Measurements from ENCODE around the gene LIM2. TPM values are rescaled to one million over a fixed set of nuclear protein-coding genes. Genes with fewer than 3 reads are reported as not detected.

LIM2 gene
- total RNA-seq, 1 experiment from 2014 or later: not detected

DNA sequence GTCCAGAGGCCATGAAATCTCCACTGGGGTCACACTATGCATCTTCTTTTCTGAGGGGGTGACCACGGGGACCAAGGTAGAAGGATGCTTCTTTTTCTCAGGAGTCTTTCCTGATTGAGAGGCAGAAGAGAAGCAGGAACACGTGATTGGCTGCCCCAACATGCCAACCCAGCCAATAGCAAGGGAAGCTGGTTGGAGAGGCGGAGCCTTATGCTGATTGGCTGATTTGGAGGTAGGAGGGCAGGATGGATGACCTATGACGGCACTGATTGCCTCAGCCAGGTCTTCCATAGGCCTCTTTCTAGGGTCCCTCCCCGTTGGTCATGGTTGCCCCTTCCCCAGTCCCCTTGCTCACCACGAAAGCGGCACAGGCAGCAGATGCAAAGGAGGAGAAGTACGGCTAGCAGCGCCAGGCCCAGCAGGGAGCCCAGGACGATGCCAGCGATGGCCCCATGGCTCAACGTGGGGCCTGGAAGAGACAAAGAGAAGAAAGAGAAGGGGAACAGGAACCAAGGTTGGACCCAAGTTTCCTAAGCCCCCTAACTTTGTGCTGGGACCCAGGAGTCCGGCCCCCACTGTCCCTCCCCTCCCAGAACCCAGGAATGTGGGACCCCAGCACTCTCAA, 53.8 kb downstream of the LIM2 start:
- DNase-seq: no peak
- Histone ChIP-seq H3K4me2 (no peak overlapping the region), H3K27me3 (ENCODE audit: insufficient read depth, low read depth) (peaks cover 3% of the 10 kb centered on the region; the same call in 1 of the 2 replicates), H4K20me1 (ENCODE audit: insufficient read depth) (no peaks in the 10 kb centered on the region), H3F3A (ENCODE audit: insufficient read depth, low read depth) (no peaks in the 10 kb centered on the region), H3K79me2 (ENCODE audit: low read depth) (no peaks in the 10 kb centered on the region), H3K9me3 (ENCODE audit: insufficient read depth, low read depth) (no peaks in the 10 kb centered on the region), H3K9me2 (ENCODE audit: insufficient read depth) (no peaks in the 10 kb centered on the region), H2AFZ (no peak overlapping the region), H3K36me3 (ENCODE audit: low read depth) (no peaks in the 10 kb centered on the region), H3K27ac (no peak overlapping the region), H3K4me1 (replicated peaks; ENCODE audit: insufficient read depth) (peaks cover 4% of the 10 kb centered on the region; the same call in 1 of the 2 replicates), H3K4me3 (no peak overlapping the region)
- POLR2A ChIA-PET (ENCODE audit: unreplicated experiment): interaction anchor here (0.6 kb wide), 1 partner anchor 41 kb away, joined by 3 read pairs; no protein-coding TSS in a partner anchor
- TF ChIP-seq, protein P1, sequence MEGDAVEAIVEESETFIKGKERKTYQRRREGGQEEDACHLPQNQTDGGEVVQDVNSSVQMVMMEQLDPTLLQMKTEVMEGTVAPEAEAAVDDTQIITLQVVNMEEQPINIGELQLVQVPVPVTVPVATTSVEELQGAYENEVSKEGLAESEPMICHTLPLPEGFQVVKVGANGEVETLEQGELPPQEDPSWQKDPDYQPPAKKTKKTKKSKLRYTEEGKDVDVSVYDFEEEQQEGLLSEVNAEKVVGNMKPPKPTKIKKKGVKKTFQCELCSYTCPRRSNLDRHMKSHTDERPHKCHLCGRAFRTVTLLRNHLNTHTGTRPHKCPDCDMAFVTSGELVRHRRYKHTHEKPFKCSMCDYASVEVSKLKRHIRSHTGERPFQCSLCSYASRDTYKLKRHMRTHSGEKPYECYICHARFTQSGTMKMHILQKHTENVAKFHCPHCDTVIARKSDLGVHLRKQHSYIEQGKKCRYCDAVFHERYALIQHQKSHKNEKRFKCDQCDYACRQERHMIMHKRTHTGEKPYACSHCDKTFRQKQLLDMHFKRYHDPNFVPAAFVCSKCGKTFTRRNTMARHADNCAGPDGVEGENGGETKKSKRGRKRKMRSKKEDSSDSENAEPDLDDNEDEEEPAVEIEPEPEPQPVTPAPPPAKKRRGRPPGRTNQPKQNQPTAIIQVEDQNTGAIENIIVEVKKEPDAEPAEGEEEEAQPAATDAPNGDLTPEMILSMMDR (conservative IDR thresholded peaks at IDR 0.05): no peak
- TF ChIP-seq EZH2 (IDR thresholded peaks at IDR 0.05; ENCODE audit: low read depth): no peak
- CTCF ChIA-PET: no interaction called here
- BruUV-seq (replicated peaks): no TSS peak
- intact Hi-C loops (cut with micrococcal nuclease; ENCODE audit: unreplicated experiment): no loop called here

- ChIA-PET CTCF (no interaction called here), POLR2A (ENCODE audit: unreplicated experiment) (no interaction called here)
- no peak overlapping the region for H2AFZ ChIP-seq
- H3K27me3 ChIP-seq (ENCODE audit: insufficient read depth, low read depth): peaks cover 3% of the 10 kb centered on the region; the same call in 1 of the 2 replicates
- H3K4me1 ChIP-seq (replicated peaks; ENCODE audit: insufficient read depth): no peaks in the 10 kb centered on the region
- H3K79me2 ChIP-seq (ENCODE audit: low read depth): no peaks in the 10 kb centered on the region
- no peak overlapping the region for H3K27ac ChIP-seq
- TF ChIP-seq EZH2 (IDR thresholded peaks at IDR 0.05; ENCODE audit: low read depth): no peak
- TF ChIP-seq, protein P1 (conservative IDR thresholded peaks at IDR 0.05): no peak
- DNase-seq: no peak
- intact Hi-C loops (cut with micrococcal nuclease; ENCODE audit: unreplicated experiment): no loop called here
- no peaks in the 10 kb centered on the region for H3K9me2 ChIP-seq (ENCODE audit: insufficient read depth)
- no peaks in the 10 kb centered on the region for H4K20me1 ChIP-seq (ENCODE audit: insufficient read depth)
- no peaks in the 10 kb centered on the region for H3K36me3 ChIP-seq (ENCODE audit: low read depth)
- BruUV-seq (replicated peaks): no TSS peak
- H3K4me3 ChIP-seq: no peak overlapping the region
- no peaks in the 10 kb centered on the region for H3K9me3 ChIP-seq (ENCODE audit: insufficient read depth, low read depth)
- no peak overlapping the region for H3K4me2 ChIP-seq
- H3F3A ChIP-seq (ENCODE audit: insufficient read depth, low read depth): no peaks in the 10 kb centered on the region
Measured at GRCh38 chr19:51331716-51332115, 56.1 kb downstream of the LIM2 start.

GRCh38 chr19:51331193-51331592, 56.6 kb downstream of the LIM2 start:
- Histone ChIP-seq H3K27me3 (ENCODE audit: insufficient read depth, low read depth) (peaks cover 4% of the 10 kb centered on the region; the same call in 1 of the 2 replicates), H3K4me3 (no peak overlapping the region), H3K27ac (no peak overlapping the region), H3K36me3 (ENCODE audit: low read depth) (no peaks in the 10 kb centered on the region), H3F3A (ENCODE audit: insufficient read depth, low read depth) (no peaks in the 10 kb centered on the region), H3K79me2 (ENCODE audit: low read depth) (no peaks in the 10 kb centered on the region), H3K9me2 (ENCODE audit: insufficient read depth) (no peaks in the 10 kb centered on the region), H3K4me2 (no peak overlapping the region), H4K20me1 (ENCODE audit: insufficient read depth) (no peaks in the 10 kb centered on the region), H2AFZ (no peak overlapping the region), H3K4me1 (replicated peaks; ENCODE audit: insufficient read depth) (no peaks in the 10 kb centered on the region), H3K9me3 (ENCODE audit: insufficient read depth, low read depth) (no peaks in the 10 kb centered on the region)
- no peak for TF ChIP-seq EZH2 (IDR thresholded peaks at IDR 0.05; ENCODE audit: low read depth)
- TF ChIP-seq, protein P1 (conservative IDR thresholded peaks at IDR 0.05): no peak
- intact Hi-C loops (cut with micrococcal nuclease; ENCODE audit: unreplicated experiment): no loop called here
- no TSS peak for BruUV-seq (replicated peaks)
- DNase-seq: no peak
- ChIA-PET POLR2A (ENCODE audit: unreplicated experiment) (no interaction called here), CTCF (no interaction called here)

Data from PC-9 (cell line).